HG02870 (cell line): ENCODE measurements around the gene BBOX1.

Experiments used
- ATAC-seq: cut with Tn5 transposase; IDR thresholded peaks from one replicate; pipeline ENCODE4 v1.9.1; 2021; ENCODE audit warnings: mild to moderate bottlenecking, moderate library complexity; ENCODE audit not compliant: unreplicated experiment

BBOX1 gene

DNA sequence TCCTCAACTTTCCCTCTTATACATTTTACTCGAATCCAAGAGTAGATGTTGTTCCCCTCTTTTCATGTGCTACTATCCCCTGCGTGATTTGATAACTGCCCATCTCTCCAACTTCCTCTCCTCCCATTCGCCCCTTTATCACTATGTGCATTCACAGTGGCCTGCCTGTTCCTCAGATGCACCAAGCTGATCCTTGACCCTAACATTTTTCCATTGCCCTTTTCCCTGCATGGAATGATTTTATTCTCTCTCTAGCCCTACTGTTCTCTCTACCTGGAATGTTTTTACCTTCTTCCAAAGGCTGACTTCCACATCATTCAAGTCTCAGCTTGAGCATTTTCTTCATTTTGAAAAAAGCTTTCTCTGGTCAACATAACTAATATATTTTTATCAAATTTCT is 15.8 kb upstream of the BBOX1 start:
- ATAC-seq = no peak

DNA sequence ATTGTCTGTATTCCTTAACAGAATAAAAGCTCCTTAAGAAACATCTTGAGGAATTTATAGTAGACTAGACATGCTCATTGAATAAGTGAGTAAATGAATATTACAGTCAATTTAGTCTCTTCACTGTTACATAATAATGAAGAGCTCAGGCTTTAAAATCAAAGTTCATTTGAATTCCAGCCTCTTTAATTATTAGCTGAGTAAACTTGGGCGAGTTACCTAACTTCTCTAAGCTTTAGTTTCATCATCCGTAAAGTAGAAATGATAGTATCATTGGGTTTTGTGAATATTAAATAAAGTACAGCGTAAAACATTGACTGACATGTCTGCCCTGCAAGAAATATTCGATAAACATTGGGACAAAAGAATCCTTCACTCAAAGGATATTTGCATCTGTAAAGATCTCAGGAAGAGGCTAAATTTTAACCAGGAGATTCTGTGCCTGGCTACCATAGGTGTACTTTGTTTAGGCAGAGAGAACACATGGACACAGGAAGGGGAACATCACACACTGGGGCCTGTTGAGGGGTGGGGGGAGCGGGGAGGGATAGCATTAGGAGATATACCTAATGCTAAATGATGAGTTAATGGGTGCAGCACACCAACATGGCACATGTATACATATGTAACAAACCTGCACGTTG is 15.2 kb upstream of the BBOX1 start:
- ATAC-seq = no peak

DNA sequence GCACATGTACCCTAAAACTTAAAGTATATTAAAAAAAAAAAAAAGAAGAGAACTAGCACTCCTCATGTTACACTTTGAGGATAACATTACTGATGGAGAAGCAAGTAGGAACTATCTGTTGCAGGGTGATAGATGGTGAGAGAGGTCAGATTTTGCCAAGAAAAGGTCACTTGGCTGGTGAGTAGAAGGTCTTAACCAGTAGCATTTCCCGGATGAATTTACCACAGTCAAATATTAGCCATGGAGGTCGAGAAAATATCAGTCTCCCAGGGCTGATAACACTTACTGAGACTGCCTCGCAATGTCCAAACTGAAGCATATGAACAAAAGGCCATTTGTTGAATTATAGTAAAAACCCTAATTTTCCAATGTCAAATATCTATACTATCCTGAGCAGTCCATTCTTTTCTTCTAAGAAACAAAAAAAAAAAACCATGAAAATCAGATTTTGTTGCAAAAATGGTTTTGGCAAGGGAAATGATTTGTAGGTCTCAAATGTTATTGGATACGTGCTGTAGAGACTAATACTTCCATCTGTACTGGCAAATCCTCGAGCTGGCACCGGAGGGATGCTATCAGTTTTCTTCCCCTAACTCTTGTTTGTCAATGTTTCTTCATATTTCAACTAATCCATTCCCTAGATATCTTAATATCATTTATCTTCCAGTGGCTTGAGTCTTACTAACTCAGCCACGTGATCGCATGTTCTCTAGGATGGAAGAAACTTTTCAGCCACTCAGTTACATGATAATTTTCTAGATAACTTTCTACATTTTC is 14.5 kb upstream of the BBOX1 start:
- no peak for ATAC-seq

DNA sequence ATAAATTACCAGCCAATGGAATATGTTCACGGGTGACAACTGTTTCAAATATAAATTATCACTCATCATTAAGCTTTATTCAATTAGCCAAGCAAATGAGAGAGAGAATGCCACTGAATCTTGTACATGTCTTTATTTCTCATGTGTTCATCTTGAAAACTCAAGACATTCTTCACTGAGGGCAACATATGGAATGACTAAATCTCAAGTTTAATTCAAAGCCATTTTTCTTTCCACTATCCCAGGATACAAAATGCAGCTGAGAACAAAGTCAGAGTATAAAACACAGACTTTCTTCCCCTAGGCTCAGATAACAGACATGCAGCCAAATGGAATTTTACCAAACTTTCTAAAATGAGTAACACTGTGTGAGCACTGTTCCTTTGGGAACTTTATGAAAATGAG is 12.1 kb upstream of the BBOX1 start:
- no peak for ATAC-seq

DNA sequence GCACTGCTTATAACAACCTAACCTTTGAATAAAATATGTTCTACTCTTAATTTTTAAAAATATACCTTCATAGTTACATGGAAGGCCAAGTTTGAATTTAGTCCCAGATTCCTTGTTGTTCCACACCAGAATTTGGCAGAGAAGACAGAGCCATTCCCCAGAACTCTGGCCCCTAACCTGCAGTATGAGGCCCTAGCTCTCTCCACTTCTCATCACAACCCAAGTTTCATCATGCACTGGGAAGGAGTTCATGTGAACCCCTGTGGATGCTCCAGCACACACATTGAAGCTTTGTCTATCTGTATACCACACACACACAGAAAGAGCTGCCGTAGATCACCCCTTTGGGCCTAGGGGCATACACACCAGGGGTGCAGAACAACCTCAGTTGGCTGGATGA is 10.6 kb upstream of the BBOX1 start:
- ATAC-seq = no peak

DNA sequence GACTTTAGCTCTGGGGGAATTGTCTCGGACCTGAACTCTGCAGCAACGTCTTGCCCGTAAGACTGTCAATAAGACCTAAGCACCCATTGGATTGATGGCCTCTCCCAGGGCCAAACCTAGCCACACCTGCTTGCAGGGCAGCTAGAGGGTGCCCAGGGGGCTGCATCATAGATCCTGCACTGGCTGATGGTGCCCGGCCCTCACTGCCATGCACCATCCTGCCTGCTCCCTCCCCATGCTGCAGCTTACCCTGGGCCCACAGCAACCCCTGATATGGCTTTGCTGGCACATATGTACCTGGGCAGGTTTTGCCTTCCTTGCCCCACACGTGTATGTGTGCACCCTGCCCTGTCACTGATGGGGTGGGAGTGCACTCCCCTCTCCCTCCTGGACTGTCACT is 8.9 kb upstream of the BBOX1 start:
- ATAC-seq = no peak

DNA sequence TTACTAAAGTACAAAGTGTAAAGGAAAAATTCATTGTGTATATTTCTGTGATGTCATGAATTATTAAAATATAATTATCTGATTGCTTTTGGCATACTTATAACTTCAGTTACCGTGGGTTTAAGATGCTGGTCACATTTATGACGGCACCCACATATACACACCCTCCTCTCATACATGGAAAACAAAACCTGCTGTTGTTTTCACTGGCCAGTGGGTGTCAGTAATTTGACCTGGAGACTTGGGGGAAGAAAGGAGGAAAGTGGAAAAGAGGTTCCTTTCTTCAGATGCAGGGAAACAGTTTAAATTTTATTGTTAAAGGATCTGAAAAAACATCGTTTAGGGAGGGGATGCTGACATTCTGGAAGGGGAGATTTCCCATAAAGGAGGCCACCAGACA is 742 bp upstream of the BBOX1 start:
- ATAC-seq = no peak

DNA sequence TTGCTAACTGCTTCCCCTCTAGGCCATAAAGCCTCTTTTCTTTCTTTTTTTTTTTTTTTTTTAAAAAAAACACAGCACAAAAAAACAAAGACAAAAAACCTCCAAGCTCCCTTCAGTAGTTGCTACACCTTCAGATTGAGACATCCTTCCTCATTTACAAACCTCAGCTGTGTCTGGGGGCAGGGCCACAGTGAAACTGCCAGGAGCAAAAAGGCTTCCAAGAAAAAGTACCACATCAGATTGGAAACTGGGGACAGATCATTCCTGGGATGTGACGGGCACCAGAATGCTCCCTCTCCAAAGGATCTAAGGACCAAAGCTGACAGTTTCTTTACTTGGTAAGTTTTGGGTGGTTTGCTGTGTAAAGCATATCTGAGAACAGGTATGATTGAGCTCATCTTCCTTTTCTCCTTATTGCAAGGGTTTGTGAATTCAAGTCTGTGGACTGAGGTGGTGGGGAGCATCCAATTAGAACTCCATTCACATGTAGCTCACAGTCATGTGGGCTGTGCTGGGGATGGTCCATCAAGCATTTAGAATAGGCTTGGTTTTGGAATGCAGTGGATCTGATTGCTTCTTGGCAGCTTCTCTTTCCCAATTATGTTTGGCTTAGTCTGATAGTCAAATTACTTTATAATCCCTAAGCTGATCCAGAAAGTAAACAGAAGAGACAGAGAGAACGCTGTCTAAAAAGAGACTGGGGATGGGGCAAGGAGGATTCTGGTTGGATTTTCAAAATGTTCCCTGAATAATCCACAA is 705 bp downstream of the BBOX1 start:
- ATAC-seq = no peak

DNA sequence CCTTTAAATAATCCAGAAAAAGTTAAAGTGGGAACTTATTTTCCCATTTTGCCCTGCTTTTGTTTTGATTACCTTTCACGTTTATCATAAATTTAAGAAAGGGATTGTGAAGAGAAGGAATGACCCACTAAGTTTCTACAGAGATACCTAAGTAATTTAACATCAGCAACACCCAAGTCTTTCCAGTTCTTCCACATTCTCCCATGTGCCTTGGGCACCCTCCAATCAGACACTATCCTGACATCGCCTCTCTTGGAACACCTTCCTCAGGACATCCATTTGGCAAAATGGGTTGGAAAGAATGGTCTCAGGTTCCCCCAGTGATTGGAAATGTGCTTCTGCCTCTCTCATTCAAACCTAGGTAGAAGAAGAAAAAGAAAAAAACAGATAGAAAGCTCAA is 6.3 kb downstream of the BBOX1 start:
- no peak for ATAC-seq

DNA sequence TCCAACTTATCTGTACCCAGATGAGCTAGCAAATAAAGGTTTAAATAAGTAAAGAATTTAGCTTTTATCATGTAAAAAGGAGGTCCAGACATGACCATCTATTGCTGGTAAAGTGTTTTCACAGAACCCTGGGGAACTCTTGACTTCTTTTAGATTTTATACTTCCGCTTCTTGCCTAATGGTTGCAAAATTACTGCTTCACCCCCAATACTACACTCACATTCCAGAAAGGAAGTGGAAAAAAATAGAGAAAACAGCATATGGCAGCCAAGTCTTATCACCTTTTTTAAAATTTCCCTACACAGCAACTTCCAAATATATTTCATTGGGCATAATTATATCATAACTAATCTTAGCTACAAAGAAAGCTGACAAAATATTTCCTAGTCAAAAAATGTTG is 12.1 kb downstream of the BBOX1 start:
- no peak for ATAC-seq

DNA sequence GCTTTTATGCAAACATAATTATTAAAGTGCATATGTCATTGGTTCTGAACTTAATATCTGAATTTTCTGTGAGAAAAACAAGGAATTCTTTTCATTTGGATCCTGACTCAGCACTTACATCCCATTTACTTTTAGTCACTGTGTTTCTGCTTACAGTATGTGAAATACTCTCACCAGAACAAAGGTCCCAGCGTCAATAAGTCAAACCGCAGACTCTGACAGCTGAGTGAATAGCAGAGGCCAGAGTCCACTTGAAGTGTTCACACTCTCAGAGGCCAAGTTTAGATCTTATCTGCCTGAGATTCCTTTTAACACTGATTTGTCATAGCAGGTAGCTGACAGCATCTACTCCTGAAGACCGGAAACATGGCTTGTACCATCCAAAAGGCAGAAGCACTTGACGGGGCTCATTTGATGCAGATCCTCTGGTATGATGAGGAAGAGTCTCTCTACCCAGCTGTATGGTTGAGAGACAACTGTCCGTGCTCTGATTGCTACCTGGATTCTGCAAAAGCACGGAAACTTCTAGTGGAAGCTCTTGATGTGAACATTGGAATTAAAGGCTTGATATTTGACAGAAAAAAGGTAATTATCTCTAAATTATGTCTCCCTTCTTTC is 14.6 kb downstream of the BBOX1 start:
- no peak for ATAC-seq

DNA sequence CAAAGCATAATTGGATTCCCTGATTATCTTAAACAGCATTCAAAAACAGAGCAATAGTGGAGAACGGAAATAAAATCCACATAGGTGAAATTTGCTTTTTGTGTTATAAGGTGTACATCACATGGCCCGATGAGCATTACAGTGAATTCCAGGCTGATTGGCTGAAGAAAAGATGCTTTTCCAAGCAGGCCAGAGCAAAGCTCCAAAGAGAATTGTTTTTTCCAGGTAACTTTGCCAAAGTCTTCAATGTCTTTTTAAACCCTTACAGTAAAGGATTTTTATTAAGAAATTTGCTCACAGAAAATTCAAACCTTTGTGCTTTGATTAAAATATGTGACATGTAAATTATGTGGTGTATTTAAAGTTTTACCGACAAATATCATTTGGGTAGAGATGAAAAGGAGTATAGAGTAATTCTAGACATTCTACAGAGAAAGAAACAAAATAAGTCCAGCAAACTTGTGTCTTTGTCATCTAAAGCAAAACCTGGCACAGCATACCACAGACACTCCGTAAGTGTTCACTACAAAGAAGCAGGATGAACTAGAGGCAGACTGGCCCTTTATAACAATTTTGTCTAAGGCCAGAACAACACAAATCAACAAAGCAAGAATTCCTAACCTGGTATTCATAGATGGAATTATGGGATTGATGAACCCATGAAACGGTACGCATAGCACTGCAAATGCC is 16.6 kb downstream of the BBOX1 start:
- ATAC-seq = no peak

DNA sequence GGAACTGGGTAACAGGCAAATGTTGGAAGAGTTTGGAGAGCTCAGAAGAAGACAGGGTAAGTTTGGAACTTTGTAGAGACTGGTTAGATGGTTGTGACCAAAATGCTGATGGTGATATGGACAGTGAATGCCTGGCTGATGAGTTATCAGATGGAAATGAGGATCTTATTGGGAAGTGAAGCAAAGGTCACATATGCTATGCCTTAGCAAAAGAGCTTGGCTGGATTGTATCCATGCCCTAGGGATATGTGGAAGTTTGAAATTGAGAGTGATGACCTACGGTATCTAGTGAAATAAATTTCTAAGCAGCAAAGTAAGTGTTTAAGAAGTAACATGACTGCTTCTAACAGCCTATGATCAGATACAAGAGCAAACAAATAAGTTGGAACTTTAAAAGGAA is 17.8 kb downstream of the BBOX1 start:
- no peak for ATAC-seq

DNA sequence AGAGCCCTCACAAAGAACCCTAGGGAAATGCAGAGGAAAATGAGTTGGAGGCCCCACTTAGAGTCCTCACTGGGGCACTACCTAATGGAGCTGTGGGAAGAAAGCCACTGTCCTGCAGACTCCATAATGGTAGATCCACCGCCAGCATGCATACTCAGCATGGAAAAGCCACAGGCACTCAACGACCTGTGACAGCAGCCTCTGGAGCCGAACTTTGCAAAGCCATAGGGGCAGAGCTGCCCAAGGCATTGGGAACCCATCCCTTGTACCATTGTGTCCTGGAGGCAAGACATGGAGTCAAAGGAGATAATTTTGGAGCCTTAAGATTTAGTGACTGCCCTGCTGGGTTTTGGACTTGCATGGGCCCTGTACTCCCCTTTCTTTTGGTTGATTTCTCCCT is 18.8 kb downstream of the BBOX1 start:
- ATAC-seq = no peak

DNA sequence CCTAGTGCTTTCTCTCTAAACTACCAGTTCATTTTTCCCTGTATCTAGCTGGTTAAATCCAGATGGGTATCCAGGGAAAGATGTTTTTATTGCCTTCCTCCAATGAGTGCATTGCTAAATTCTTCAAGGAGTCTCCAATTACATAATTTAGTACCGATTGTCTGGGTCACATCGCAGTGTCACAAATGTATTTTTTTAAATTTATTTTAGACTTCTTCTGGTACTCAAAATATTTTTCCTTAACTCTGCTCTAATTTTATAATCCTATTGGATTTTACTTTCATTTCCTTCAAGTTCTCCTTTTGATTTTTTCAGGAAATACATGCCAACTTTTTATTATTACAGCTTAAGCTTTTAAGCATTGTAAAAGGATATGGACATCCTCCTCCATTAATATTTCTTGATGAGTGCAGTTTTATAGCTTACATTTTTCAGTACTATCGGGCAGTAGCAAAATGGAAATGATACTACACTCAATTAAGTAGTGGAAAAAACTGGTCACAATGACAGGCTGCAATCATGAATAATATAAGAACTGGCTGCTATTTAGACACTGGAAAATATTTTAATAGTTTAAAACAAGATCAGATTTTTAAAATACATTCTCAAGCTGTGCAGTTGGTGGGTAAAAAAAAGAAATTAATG is 20.3 kb downstream of the BBOX1 start:
- ATAC-seq = no peak

DNA sequence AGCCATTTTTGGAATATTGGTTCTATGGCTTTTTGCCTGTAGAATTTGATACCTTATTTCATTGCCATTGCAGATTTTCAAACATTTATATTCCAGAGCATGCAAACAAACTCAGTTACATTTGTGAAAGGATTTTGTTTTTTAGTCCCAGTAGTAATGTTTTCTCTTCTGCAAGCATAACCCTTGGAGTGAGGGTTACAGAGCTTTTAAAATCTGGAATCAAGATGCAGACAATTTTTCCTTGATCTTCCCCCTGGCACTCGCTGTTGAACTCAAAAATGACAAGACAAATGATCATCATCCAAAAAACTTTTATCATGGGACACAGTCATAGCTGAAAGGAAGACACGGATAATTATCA is 20.8 kb downstream of the BBOX1 start:
- ATAC-seq = no peak

DNA sequence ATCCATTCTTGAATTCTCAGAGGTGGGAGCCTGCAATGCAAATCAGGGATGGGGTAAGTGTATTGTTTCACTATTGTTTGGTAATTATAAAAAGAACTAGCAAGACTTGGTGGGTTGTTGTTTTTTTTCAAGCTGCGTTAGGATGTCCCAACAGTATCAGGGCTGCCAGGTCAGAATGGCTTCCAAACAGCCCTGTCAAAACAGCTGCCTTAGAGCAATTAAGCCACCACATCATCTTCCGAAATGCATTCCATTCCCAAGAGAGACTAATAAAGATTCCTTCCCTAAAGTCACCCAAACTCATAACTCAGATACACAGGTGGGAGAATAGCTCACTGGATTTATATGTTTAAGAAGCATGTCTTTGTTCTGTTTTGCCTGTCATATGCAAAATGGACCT is 23.5 kb downstream of the BBOX1 start:
- ATAC-seq = no peak

DNA sequence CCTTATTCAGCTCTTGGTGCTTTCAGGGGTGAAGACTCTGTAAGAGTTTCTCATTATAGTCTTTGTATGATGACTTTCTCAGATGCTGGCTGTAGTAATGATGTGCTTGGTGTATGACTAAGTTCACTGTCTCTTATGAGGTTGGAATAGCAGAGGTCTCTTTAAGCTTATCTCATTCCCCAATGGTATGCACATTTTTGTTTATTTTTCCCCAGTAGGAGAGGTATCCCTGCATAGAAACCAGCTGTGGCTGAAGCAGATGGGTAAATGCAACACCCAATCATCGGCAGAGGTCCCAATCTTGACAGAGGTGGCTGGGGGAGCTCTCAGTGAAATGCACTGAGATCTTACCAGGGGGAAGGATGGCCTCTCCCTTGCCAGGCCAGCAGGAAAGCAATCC is 34.6 kb downstream of the BBOX1 start:
- no peak for ATAC-seq

DNA sequence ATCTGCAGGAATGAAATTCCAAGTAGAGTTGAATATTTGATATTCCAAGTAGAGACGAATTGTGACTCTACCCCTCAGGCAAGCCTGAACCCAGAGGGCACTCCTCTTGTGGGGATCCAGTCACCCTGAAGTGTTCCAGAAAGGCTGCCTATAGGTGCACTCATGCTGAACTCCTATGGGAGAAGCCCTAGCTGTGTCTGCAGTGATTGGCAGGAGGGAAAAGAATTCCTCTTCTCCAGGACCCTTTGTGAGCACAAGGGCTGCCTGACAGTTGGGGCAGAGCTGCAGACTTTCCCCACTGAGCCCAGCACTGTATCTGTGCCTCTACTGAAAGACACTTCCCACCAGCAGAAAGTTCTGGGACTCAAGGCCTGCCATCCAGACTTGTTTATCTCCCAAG is 35.0 kb downstream of the BBOX1 start:
- ATAC-seq = no peak

DNA sequence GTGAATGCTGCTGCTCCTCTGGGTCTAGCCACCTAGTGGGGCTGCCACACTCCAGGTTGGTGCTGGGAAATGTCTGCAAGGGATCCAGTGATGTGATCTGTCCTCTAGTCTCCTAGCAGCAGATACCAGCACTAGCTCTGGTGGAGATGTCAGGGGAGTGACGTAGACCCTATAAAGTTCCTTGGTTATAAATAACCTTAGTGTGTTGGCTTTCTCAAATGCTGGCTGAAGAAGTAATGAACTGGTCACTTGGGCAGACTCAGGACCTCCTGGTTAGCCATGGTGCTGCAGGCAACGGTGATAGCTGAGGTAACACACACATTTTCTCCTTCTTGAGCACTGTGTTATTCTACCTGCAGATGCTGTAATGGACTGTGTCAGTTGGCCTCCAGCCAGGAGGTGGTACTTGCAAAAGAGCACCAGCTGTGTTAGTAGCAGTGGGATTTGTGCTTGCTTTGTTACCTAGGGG is 35.5 kb downstream of the BBOX1 start:
- no peak for ATAC-seq

DNA sequence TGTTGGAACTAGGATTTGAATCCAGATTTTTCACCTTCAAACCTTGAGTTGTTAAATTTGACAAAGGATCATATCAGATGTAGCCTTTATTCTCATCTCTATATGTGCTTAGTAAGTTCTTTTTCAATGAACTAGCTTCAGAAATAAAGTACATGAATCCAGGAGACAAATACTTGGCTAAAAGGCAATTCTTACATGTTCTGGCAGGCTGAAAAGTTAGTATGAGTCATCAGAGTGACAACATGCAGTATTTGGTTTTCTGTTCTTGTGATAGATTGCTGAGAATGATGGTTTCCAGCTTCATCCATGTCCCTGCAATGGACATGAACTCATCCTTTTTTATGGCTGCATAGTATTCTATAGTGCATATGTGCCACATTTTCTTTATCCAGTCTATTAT is 40.4 kb downstream of the BBOX1 start:
- no peak for ATAC-seq
